HG03521 (cell line): ENCODE measurements around the gene POLDIP2.

Experiments
- ATAC-seq: cut with Tn5 transposase; IDR thresholded peaks from one replicate; pipeline ENCODE4 v1.9.1; 2021; ENCODE audit warnings: mild to moderate bottlenecking, moderate library complexity; ENCODE audit not compliant: unreplicated experiment

Gene POLDIP2

DNA sequence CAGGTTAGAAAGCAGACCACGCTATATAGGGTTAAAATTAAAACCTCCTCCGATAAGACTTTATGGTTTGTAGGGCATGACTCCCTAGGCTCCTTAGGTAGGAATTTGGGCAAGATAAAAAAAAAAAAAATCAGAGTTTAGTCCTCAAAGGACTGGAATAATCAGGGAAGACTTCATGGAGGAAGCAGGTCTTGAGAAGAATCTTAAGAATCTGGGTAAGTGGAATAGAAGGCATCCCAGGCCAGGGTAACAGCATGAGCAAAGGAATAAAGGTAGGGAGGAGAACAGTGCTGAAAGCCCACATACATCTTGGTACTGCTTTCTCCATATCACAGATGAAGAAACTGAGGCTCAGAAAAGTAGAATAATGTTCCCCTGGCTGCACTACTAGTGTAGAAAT, 33.2 kb upstream of the POLDIP2 start:
- no peak for ATAC-seq

DNA sequence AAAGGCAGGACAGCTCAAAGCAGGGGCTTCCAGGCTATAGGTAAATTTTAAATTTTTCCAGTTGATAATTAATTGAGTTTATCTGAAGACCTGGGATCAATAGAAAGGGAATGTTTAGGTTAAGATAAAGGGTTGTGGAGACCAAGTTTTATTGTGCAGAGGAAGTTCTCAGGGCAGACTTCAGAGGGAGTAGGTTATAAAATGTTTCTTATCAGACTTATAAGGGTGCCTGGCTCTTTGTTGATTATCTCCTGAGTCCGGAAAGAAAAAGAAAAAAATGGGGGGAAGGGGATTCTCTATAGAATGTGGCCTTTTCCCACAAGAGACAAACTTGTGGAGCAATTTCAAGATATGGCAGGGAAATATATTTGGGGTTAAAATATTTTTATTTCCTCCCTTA, 32.8 kb upstream of the POLDIP2 start:
- no peak for ATAC-seq

DNA sequence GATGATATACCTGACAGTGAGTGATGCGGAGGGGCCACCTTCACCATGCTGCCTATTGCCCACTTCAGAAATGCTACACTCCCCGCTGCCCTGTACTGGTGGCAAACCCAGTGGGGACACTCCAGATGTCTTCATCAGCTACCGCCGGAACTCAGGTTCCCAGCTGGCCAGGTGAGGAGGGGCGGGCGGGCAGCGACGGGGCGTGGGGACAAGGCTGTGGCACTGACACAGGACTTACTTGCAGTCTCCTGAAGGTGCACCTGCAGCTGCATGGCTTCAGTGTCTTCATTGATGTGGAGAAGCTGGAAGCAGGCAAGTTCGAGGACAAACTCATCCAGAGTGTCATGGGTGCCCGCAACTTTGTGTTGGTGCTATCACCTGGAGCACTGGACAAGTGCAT, 30.8 kb upstream of the POLDIP2 start:
- no peak for ATAC-seq

DNA sequence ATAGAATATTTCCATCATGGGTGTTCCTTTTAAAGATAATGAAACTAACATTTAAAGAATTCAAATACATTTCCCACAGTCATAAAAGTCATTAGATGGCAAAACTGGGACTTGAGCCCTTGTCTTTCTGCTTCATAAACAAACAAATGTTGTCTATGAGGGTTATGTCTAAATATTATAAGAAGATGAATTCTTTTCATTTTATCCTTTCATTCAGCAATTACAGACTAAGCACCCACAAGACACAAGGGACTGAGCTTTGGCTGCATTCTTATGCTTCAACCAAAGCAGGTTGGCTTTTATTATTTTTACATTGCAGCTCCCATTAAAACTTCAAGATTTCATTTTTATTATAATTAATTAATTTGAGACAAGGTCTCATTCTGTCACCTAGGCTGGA, 29.1 kb upstream of the POLDIP2 start:
- no peak for ATAC-seq

DNA sequence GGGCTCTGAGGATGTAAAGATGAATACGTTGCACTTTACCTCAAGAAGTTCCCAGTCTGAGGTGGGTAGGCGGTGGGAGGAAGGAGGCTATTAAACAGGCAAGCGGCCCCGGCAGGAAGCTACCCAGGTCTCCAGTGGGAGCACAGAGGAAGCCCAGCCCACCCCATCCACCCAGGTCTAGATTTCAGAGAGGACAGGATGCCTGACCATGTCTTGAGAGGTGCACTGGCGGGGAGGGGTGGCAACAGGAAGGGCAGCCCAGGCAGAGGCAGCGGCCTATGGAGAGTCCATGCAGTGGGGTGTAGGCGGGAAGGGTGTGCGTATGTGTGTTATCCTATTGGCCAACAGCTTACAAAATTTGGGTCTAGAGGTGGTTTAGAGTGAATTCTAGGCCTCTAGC, 28.1 kb upstream of the POLDIP2 start:
- no peak for ATAC-seq

DNA sequence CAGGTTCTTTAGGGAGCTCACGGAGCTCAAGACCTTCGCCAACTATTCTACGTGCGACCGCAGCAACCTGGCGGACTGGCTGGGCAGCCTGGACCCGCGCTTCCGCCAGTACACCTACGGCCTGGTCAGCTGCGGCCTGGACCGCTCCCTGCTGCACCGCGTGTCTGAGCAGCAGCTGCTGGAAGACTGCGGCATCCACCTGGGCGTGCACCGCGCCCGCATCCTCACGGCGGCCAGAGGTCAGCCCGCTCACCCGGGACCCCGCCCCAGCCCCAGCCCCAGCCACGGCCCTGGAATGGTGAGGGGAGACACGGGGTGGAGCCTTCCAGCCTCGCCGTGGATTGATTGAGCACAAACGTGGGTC, 27.7 kb upstream of the POLDIP2 start:
- no peak for ATAC-seq

DNA sequence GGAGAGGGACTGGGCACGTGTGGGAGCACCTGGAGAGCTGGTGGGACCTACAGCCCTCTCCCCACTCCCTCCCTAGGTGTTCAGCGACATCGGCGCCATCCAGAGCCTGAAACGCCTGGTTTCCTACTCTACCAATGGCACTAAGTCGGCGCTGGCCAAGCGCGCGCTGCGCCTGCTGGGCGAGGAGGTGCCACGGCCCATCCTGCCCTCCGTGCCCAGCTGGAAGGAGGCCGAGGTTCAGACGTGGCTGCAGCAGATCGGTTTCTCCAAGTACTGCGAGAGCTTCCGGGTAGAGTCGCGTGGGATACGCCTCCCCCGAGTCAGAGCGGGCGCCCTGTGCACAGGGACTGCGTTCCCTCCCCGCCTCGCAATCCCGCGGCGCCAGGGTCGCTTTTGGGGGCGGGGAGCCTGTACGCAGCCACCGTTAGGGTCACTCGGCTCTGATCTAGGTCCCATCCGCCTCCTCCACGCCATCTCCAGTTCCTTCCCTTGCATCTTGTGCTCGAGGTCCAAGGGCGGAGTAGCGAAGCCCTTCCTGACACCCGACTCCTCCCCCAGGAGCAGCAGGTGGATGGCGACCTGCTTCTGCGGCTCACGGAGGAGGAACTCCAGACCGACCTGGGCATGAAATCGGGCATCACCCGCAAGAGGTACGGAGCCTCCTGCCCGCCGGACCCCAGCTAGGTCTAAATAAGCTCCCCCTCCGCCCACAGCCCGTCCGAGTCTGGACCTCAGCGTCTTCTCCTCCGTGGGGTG, 27.1 kb upstream of the POLDIP2 start:
- no peak for ATAC-seq

DNA sequence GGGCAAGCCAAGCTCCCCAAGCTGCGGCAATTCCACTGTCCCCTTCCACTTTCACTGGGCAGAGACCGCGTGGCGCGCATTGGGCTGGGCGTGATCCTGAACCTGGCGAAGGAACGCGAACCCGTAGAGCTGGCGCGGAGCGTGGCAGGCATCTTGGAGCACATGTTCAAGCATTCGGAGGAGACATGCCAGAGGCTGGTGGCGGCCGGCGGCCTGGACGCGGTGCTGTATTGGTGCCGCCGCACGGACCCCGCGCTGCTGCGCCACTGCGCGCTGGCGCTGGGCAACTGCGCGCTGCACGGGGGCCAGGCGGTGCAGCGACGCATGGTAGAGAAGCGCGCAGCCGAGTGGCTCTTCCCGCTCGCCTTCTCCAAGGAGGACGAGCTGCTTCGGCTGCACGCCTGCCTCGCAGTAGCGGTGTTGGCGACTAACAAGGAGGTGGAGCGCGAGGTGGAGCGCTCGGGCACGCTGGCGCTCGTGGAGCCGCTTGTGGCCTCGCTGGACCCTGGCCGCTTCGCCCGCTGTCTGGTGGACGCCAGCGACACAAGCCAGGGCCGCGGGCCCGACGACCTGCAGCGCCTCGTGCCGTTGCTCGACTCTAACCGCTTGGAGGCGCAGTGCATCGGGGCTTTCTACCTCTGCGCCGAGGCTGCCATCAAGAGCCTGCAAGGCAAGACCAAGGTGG, 24.0 kb upstream of the POLDIP2 start:
- ATAC-seq, result no peak

DNA sequence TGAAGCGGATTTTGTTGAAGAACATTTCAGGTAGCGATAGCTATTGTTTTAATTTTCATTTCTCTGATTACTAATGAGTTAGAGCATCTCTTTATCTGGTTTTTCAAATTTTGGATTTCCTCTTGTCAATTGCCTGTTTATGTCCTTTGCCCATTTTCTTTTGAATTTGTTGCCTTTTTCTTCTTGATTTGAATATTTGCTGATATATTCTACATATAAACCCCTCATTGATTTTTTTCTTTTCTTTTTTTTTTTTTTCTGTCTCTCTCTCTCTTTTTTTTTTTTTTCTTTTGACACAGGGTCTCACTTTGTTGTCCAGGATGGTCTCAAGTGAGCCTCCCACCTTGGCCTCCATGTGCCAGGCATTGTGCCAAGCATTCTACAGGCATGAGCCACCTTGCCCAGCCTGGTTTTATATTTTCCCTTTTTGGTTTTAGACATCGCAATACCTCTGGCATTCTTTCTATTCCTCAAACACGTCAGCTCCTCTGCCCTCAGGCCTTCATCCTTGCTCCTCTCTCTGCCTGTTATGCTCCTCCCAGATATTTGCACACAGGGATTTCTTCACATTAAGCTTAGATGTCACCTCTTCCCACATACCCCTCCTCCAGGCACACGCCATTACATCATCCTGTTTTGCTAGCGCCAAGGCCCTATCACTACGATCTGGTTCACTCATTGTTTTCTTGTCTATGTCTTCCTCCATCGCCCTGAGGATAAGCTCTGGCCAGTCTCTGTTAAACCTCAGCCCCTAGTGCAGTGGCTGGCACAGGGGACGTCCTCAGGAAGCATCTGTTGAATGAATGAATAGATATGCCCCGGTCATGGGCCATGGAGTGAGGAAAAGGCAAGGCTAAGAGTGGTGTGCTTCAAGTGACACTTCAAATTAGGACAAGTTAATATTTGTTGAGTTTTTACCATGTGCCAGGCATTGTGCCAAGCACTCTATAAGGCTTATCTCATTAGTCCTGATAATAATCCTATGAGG, 22.8 kb upstream of the POLDIP2 start:
- ATAC-seq, result no peak

DNA sequence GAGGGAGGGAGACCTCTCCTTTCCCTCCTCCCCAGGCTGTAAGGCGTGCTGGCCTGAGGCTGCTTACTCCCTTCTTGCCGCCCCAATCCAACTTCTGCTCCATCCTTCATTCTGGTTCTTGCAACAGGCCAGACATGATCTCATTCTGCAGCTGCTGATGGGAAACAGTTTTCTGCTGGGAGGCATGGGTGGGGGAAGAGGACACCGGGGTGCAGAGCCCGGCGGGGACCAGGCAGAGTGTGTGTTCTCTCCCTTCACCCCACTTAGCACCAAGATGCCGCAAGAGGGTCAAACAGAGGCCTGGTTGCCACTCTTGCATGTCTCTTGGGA, 15.6 kb upstream of the POLDIP2 start:
- ATAC-seq, result no peak

DNA sequence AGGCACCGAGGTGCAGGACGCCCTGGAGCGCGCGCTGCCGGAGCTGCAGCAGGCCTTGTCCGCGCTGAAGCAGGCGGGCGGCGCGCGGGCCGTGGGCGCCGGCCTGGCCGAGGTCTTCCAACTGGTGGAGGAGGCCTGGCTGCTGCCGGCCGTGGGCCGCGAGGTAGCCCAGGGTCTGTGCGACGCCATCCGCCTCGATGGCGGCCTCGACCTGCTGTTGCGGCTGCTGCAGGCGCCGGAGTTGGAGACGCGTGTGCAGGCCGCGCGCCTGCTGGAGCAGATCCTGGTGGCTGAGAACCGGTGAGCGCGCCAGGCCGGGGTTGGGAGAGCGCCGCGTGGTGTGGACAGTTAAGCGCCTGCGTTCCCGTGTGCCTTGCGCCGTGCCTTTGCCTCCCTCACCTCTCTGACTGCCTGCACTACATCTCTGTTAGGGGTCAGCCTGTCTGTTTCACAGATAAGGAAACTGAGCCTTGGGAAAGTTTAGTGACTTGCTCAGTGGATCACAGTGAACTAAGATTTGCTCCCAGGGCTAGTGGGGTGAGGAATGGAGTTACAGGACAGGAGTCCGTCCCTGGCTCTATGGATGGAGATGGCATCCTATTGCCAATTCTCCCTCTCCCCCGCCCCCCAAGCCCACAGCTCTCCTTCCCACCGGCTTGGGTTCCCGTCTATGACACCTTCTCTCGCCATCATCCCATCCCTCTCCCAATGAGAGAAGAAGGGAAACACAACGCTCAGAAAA, 15.0 kb upstream of the POLDIP2 start:
- ATAC-seq, result no peak

DNA sequence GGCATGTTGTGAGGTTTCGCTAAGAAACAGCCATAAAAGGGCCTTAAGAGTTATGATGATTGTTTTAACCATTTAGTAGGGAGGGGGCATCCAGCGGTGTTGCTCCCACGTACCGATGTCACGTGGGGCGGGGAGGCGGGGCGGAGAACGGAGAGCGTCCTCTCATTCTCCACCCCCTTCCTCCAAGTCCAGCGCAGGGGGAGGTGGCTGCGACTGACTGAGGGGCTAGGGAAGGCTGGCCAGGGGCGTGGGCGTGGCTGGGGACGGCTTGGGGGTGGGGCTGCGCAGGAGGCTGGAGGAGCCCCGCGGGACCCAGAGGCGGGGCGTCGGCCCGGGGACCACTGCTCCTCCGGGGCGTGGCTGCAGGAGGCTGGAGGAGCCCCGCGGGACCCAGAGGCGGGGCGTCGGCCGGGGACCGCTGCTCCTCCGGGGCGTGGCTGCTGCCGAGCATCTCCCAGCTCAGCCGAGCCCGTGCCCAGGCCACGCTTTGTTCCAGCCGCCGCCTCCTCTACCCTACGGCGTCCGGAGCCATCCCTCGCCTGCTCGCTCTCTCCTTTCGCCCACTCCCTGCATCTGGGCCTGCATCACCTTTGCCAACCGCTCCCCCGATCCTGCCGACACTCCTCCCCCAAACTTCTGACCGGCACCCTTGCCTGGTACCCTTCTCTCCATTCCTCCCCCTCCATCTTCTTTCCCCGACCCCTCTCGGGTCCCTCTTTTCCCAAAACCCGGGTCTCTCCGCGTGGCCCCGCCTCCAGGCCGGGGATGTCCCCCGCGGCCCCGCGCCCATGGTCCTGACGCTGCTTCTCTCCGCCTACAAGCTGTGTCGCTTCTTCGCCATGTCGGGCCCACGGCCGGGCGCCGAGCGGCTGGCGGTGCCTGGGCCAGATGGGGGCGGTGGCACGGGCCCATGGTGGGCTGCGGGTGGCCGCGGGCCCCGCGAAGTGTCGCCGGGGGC, 14.2 kb upstream of the POLDIP2 start, which contains the start of gene SARM1:
Gene SARM1 (plus strand): TSS at position 450 of the 958 bp plus-strand sequence. CDS start 339 bp downstream, at position 789.
- peak; percentile 81 for ATAC-seq

DNA sequence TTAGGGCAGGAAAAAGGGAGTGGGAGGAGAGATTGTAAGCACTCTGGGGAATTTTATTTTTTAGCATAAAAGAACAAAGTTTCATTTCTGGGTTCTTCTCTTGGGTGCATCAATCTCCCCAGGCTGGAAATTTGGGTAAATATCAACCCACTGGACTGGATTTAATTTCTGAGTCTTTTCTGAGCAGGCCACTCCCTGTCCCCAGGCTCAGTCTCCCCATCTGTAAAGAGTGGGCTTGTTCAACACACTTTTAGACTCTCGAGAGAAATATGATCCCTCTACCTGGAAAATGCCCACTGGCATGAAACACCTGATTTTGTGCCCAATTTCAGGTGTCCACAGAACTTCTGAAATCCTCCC, 13.4 kb upstream of the POLDIP2 start:
- no peak for ATAC-seq

DNA sequence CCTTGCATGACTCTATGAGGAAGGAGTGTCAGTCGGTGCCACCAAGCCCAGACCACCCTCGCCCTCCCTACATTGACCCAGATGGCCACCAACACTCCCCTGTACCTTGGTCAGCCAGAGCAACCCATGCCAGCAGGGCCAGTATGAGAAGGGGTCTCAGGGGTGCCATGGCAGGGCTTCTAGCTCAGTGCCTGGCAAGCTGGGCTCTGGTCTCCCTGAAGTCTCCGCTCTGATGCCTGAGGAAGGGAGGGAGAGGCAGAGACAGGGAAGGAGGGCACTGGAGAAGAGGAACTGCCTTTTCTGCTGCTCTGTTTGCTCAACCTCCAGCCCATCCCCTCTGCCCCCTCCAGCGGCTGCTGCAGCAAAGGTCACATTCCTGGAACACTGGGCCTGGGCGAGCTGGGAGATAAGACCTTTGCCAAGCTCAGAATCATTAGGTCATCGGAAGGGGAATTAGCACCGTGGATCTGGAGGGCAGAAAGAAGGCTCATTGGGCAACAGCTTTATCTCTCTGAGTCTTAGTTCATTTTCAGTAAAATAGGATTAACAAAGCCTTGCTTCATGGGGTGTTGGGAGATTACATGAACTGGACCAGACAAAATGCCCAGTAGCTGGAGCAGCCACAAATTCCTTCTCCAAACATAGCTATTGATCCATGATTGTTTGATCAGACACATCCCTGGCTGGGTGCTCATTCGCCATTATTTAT, 12.9 kb upstream of the POLDIP2 start, which contains the start of gene VTN:
Gene VTN (minus strand): TSS at position 273 of the 709 bp plus-strand sequence. CDS start 104 bp downstream, at position 169.
- no peak for ATAC-seq

DNA sequence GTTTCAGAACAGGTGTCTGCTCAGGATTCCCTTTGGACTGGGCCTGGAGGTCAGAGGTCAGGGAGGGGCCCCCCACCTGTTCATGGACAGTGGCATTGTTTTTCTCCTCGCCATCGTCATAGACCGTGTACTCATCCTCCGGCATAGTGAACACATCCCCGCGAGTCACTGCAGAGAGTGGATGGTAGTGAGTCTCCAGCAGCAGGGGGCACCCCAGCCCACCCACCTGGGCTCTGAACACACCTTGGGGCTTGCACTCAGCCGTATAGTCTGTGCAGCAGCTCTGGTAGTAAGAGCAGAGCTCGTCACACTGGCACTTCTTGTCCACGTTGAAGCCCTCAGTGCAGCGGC, 12.3 kb upstream of the POLDIP2 start:
- ATAC-seq, result no peak

DNA sequence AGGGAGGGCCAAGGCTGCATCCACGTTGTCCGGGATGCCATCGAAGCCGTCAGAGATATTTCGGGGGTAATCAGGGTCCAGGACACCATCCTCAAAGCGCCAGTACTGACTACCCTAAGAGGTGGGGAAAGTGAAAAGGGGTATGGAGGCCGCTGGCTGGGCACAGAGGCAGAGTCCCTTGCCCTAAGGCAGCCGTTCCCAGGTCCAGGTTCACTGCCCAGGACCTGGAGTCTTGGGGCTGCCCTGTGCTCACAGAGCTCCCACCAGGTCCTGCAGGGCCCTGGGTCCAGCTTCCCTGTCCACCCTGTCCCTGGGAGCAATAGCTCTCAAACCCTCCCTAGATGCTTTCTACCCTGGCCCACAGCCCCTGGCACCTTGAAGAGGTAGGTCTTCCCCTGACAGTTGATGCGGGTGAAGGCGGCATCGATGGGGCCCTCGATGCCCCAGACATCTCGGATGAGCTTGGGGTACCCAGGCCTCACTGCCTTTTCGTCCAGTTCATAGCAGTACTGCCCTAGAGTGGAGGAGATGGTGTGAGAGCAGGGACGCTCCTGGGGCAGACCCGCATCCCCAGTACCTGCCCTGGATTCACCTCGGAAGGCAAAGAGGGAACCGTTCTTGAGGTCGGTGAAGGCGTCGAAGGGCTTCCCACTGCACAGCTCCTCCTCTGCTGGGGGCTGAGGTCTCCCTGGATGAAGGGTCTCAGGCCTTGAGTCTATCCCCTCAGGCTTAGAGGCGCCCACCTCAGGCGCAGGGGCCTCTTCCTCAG, 11.8 kb upstream of the POLDIP2 start:
- ATAC-seq, result no peak

DNA sequence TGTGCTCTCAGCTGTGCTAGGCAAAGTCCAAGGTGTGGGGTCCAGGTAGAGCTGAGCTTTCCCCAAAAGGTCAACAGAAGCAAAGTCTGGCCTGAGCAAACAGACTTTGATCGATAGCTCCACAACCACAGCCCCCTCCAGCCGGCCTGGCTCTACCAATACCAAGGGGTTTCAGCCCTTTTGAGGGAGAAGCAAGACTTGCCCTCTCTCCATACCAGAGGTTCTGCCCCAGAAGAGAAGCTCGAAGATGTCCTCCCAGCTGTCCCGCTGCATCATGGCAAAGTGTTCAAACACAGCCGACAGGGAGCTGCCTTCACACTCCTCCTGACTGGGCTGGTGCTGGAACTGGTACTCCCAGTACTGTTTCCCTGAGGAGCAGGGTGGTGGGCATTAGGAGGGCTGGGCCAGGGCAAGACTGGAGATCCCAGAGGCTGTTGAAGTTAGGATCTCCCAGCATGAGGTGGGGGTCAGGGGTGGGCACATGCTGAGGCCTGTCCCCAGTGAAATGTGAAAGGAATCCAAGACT, 11.0 kb upstream of the POLDIP2 start:
- no peak for ATAC-seq

DNA sequence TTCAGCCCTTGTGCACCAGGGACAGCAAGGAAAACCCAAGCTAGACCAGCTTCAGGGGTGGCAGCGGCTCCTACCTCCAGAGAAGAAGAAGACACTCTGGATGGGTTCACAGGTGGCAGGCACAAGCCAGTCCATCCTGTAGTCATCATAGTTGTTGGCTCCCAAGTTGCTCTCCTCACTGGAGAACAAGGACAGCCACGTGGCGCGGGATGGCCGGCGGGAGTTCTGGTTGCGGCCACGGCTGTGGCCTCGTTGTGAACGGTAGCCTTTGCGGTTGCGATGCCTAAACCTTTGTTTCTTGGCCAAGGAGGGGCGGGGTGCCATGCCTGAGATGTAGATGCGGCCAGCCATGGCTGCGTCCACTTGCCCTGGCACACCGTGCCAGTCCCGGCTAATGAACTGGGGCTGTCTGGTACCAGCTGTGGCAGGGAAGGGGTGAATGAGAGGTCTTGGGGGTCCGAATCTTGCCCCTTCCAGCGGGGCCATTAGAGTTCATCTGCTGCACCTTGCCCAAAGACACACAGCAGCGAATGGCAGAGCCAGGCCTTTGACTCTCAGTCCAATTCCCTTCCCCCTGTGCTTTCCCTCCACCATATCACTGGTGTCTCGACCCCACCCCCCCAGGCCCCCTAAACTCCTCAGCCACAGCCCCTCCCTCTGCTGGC, 10.4 kb upstream of the POLDIP2 start:
- ATAC-seq, result no peak
